Upper lobe of right lung (tissue), 1 donor: Measurements from ENCODE around the gene C1QTNF1. TPM values are rescaled to one million over a fixed set of nuclear protein-coding genes. Genes with fewer than 3 reads are reported as not detected.
A peak's percentile ranks its signal among the peaks of the same experiment; 100 is the strongest.

Source experiments
- ATAC-seq: fragments of 200-7000 bp; cut with Tn5 transposase; one replicate; pipeline ENCODE4 v1.9.1; 2020; ENCODE audit warnings: mild to moderate bottlenecking, moderate library complexity
- DNase-seq: peaks from one replicate; pipeline ENCODE4 v3.0.0-alpha.2; 2020
- H3K27ac ChIP-seq: fragments of 200-600 bp; one replicate; pipeline ENCODE4 v1.8.0; 2022
- H3K27me3 ChIP-seq: fragments of 200-600 bp; one replicate; pipeline ENCODE4 v1.8.0; 2022; ENCODE audit warnings: mild to moderate bottlenecking
- H3K36me3 ChIP-seq: fragments of 200-600 bp; one replicate; pipeline ENCODE4 v1.8.0; 2022
- H3K4me1 ChIP-seq: fragments of 200-600 bp; one replicate; pipeline ENCODE4 v1.8.0; 2022
- H3K4me3 ChIP-seq: fragments of 200-600 bp; one replicate; pipeline ENCODE4 v1.8.0; 2022; ENCODE audit warnings: mild to moderate bottlenecking
- H3K9me3 ChIP-seq: fragments of 200-600 bp; one replicate; pipeline ENCODE4 v1.8.0; 2022
- intact Hi-C: fragments of 100-400 bp; cut with DNase I; formaldehyde crosslinking; loops from one replicate; pipeline ENCODE4 v1.11.0; 2022
- total RNA-seq: library from RNA; stranded (reverse); fragmentation: NEBNext Ultra II Directional; extraction: Animal tissue kit (Norgen Biotek cat#: 25700); gene quantifications from one replicate; pipeline ENCODE4 v1.2.1, GENCODE V29; 2021
- TF ChIP-seq, protein P1 (sequence below): fragments of 200-600 bp; IDR thresholded peaks from one replicate; pipeline ENCODE4 v1.8.0; 2022; ENCODE audit warnings: antibody characterized with exemption
- donor health status: DM: no; HTN: yes; CAD: no; lungs with severe emphysema.

C1QTNF1 gene
- total RNA-seq, 1 donor from 2014 or later: 28.3 TPM

GRCh38 chr17:79087428-79088143 lies 63.6 kb downstream of the C1QTNF1 start:
- Histone ChIP-seq H3K27ac (no peak overlapping the region), H3K4me1 (no peaks in the 10 kb centered on the region), H3K36me3 (peaks cover 33% of the 10 kb centered on the region), H3K27me3 (peaks cover 18% of the 10 kb centered on the region), H3K9me3 (no peaks in the 10 kb centered on the region), H3K4me3 (no peak overlapping the region)
- peak; percentile 83 for ATAC-seq
- TF ChIP-seq, protein P1, sequence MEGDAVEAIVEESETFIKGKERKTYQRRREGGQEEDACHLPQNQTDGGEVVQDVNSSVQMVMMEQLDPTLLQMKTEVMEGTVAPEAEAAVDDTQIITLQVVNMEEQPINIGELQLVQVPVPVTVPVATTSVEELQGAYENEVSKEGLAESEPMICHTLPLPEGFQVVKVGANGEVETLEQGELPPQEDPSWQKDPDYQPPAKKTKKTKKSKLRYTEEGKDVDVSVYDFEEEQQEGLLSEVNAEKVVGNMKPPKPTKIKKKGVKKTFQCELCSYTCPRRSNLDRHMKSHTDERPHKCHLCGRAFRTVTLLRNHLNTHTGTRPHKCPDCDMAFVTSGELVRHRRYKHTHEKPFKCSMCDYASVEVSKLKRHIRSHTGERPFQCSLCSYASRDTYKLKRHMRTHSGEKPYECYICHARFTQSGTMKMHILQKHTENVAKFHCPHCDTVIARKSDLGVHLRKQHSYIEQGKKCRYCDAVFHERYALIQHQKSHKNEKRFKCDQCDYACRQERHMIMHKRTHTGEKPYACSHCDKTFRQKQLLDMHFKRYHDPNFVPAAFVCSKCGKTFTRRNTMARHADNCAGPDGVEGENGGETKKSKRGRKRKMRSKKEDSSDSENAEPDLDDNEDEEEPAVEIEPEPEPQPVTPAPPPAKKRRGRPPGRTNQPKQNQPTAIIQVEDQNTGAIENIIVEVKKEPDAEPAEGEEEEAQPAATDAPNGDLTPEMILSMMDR: peak; percentile 94
- intact Hi-C loops: loop anchor here (5.0 kb wide), 1 partner anchor 305 kb away; no protein-coding TSS in a partner anchor
- DNase-seq: peak; percentile 84

- Histone ChIP-seq H3K27me3 (peaks cover 27% of the 10 kb centered on the region), H3K4me1 (no peaks in the 10 kb centered on the region), H3K9me3 (no peaks in the 10 kb centered on the region), H3K36me3 (peaks cover 26% of the 10 kb centered on the region), H3K4me3 (no peak overlapping the region), H3K27ac (no peak overlapping the region)
- ATAC-seq (no peak), DNase-seq (no peak)
- TF ChIP-seq, protein P1: no peak
- intact Hi-C loops: loop anchor here (5.0 kb wide), 1 partner anchor 304 kb away; no protein-coding TSS in a partner anchor
Measured at GRCh38 chr17:79088247-79088996, 64.5 kb downstream of the C1QTNF1 start.

DNA sequence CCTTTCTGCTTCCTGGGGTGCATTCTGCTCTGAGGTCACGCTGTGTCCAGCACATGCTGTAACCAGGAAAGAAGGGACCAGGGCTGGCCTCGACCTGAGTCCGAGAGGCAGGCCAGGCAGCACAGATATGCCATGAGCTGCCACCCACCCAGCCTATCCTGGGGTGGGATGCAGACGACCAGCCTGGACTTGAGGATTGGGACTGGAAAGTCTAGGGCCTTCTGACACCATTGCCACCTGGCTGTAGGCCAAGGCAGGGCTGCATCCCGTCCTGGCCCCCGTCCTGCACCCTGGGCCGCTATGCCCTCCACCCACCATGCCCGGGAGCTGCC lies 65.0 kb downstream of the C1QTNF1 start:
- H3K36me3 ChIP-seq: peaks cover 21% of the 10 kb centered on the region
- TF ChIP-seq, protein P1: no peak
- intact Hi-C loops: loop anchor here (5.0 kb wide), 1 partner anchor 303 kb away; no protein-coding TSS in a partner anchor
- H3K27me3 ChIP-seq: peaks cover 29% of the 10 kb centered on the region
- no peak overlapping the region for H3K4me3 ChIP-seq
- no peak overlapping the region for H3K27ac ChIP-seq
- H3K9me3 ChIP-seq: no peaks in the 10 kb centered on the region
- DNase-seq: no peak
- ATAC-seq: no peak
- no peaks in the 10 kb centered on the region for H3K4me1 ChIP-seq

- no peaks in the 10 kb centered on the region for H3K9me3 ChIP-seq
- H3K27me3 ChIP-seq: peaks cover 38% of the 10 kb centered on the region
- H3K27ac ChIP-seq: no peak overlapping the region
- DNase-seq (no peak), ATAC-seq (no peak)
- no peaks in the 10 kb centered on the region for H3K4me1 ChIP-seq
- TF ChIP-seq, protein P1: no peak
- intact Hi-C loops: loop anchor here (5.0 kb wide), 1 partner anchor 302 kb away; no protein-coding TSS in a partner anchor
- peaks cover 11% of the 10 kb centered on the region for H3K36me3 ChIP-seq
- no peak overlapping the region for H3K4me3 ChIP-seq
Measured at GRCh38 chr17:79089720-79090442, 65.9 kb downstream of the C1QTNF1 start.

DNA sequence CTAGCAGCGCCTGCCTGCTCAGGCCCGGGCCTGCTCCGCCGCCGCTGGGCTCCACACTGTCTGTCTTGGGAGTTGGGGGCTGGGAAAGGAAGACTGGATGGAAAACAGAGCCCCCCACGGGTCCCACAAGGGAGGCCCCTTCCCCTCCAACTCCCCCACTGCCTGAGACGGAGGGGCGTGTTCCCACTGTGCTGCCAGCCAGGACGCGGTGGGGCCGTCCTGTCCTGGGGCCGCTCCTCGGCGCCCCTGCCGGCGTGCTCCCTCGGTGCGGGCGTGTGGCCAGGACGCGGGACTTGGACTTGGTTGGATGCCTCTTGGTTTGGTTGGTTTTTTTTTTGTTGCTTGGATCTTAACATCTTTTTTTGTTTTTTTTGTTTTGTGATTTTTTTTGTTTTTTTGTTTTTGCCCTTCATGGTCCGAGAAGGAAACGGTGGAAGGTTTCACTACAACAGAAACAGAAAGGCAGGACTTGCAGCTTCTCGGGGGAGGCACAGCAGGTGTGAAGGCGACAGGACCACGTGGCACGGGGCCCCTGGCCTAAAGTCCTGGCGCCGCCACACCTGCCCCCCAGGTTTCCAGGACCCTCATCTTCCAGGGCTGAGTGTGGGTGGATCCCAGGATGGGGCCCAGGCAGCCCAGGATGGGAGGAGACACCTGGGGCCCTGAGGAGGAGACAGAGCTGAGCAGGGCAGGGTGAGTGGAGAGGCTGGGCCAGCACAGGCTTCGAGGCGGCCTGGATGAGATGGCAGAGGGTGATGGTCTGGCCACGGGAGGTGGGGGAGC lies 66.7 kb downstream of the C1QTNF1 start:
- intact Hi-C loops: no loop called here
- Histone ChIP-seq H3K27me3 (peaks cover 42% of the 10 kb centered on the region), H3K4me3 (no peak overlapping the region), H3K9me3 (no peaks in the 10 kb centered on the region), H3K36me3 (peaks cover 5% of the 10 kb centered on the region), H3K4me1 (no peaks in the 10 kb centered on the region), H3K27ac (no peak overlapping the region)
- DNase-seq (no peak), ATAC-seq (no peak)
- TF ChIP-seq, protein P1: peak; percentile 26
